NCI-H2107 (cell line): ENCODE results near the gene HPSE2.
"Not testable (repeated sequence)": the region's sequence is repeated elsewhere in the genome, so short reads cannot be mapped to it uniquely, and the experiment has no call there.

Source experiments
- DNase-seq: peaks from one replicate; lab custom pipeline; 2025; lab: John Stamatoyannopoulos, UW

The HPSE2 gene

DNA sequence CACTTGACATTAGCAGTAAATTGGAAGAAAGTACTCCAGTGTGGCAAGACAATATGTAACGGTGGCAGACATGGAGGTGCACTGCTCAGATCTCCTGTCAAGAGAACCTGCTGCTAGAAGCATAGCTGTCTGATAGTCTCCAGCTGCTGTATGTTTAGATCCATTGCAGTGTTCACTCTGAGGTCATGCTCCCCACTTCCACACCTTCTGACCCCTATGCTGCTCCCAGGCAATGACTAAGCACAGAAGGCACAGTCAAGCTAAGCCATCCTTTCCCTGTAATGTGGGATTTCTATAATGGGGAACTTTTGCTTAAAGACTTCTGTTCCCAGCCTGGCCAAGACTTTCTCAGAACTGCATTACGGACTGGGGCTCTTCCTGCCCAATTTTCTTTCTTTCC lies 315.8 kb downstream of the HPSE2 start:
- no peak for DNase-seq

DNA sequence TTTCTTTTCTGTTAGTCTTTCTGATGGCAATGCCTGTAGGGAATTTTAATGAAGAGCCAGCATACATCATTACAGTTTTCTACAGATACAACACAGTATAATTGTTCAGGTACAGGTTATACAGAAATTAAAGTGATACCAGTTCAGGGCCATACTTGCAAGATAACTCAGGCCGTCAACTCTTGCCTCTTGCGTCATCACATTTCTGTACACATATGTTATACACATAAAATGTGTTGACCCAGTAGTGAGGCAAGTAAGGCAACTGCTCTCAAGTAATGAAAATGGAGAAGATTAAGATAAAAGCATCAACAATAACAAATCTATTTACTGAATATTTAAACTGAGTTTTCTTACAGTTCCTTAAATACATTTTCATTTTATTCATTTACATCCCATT lies 317.8 kb downstream of the HPSE2 start:
- DNase-seq, result no peak

DNA sequence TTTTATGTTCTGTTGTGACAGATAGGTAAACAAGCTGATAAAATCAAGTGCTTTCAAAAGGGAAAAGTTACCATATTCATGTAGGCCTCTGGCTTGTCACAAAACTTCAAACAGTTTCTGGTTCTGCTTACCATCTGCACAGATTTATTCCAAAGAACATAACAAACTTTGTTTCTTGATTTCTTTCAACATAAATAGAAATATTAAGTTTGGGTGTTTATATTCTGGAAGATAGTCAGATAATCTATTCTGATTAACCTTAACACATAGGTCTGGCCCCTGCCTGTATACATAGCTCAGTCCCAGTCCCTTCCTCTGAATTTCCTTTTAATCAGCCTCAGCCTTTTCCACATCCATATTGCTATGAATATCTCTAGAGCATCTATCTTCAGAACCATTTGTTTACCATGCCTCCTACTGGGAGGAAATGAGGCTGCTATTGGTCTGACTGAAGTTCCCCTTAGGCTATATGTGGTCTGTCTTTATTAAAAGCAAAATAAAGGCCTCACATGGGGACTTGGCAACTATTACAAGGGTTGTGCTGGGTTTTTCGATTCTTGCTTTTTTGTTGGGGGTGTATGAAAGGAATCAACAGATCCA lies 319.0 kb downstream of the HPSE2 start:
- no peak for DNase-seq

DNA sequence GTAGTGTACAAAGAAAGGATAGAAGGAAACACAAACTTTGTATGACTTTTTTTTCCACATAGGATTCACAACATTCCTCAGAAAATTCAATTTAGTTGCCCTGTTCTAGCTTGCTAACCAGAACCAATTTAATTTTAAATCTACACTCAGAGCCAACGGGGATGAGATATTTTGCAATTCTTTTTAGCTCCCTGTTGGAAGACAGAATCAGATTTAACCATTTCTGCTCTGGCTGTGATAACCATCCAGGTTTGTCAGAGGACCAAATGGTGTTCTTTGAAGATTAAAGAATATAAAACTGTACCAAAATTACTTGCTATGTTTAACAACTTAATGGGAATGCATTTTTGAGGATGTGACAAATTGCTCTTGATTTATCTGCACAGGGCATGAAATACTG lies 319.7 kb downstream of the HPSE2 start:
- no peak for DNase-seq

DNA sequence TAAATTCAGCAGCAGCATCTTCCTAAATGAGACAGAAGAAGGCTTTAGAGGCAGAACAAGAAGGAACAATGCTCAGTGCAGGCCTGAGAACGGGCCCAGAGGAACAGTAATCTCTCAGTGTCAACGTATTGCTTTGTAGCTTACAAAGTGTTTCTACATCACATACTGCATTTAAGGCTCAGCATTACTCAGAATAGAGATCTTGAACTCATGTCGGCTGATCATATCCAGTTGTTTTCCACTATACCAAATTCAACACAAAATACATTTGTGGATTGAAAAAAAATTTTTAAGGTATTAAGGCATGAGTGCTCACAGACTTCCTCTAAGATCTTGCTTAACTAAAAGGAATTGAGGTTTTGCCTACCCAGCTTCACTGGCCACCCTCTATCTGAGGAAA lies 325.1 kb downstream of the HPSE2 start:
- no peak for DNase-seq

DNA sequence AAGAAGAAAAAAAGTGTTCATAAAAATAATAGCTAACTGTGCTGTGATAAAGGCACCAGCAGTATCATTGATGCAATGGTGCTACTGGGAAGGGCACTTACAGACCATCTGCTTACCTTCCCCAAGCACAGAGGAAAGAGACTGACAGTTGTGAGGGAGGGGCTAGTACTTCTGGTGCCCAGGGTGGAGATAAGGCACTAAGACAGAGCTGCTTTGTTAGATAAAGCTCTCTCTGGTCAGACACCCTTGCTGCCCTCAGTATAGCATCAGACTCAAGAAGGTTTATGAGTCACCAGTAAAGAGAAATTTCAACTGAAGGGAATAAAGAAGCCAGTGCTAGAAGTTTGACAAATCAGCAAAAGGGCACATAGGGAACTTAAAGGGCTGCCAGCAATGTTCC lies 325.6 kb downstream of the HPSE2 start:
- no peak for DNase-seq

DNA sequence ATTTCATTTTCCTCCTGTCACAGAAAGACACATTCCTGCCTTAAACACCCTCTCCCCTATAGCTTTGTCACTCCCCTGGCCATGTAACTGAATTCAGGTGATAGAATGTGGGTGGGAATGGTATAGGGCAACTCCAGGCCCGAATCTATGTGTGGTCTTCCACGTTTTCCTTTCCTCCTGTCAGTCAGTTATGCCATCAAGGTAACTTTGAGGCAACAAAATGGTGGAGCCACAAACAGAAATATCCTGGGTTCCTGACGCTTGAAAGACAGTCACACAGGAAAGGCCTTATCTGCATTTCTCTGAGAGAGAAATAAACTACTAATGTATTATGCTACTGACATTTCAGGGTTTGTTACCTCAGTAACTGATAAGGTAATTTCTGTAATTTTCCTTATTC lies 326.8 kb downstream of the HPSE2 start:
- no peak for DNase-seq

DNA sequence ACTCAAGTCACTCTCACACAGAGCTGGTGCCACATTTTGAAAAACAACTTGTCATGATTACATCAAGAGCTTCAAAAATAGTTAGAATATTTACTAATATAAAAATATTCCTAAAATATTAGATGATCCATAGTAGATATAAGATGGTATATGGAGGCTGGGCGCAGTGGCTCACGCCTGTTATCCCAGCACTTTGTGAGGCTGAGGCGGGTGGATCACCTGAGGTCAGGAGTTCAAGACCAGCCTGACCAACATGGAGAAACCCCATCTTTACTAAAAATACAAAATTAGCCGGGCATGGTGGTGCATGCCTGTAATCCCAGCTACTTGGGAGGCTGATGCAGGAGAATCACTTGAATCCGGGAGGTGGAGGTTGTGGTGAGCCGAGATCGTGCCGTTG lies 327.4 kb downstream of the HPSE2 start:
- not testable (repeated sequence) for DNase-seq

DNA sequence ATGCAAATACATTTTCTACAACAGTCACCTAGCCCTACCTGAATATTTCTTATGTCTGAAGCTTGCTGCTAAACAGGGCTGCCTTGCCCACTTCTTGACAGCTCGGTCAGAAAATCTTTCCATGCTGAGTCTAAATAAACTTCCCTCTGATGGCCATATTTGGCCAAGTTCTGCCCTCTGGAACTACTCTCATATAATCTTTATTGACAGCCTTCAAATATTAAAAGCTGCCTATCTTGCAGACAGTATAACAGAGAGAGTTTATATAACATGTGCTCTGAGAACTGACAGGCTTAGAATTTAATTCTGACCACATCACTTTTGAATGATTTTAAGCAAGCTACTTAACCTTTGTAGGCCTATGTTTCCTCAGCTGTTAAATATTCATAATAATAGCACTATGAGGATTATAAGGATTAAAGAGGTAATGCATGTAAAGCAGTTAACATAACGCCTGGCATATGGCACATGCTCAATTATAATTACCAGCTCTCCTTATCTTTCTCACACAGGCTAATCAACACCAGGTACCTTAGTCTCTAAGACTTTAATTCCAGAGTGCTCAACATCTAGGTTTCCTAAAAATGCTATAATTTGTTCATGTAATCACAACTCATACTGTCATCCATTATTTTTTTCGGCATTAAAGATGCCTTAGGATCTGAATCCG lies 334.1 kb downstream of the HPSE2 start:
- no peak for DNase-seq

DNA sequence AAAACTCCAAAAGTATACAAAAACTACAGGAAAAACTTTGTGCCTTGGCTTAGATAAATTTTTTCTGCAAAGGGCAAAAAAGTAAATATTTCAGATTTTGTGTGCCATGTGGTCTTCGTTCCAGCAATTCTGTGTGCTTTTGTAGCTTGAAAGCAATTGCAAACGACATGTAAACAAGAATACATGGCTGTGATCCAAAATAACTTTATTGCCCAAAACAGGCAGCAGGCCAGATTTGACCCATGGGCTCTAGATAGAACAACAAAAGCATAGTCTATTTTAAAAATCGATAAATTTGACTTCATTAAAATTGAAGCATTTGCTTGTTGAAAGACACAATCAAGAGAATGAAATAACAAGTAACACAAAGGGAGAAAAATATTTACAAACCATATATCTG lies 336.6 kb downstream of the HPSE2 start:
- no peak for DNase-seq

DNA sequence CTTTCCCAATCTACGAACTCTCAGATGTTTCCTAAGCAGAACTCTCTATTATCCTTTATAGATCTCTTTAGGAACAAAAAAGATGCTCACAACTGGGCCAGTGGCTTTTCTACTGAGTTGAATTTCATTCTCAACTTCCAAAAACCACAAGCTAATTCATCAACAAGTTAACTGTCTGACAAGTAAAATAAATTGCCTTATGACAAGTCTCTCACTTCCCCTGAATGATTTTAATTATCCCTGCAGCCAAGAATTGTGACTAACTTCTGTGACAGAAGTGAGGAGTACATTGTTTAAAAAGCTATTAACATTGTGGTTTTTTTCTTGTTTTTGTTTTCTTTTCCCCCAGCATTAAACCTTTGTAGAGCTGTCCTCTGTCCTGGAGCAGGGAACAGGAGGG lies 343.1 kb downstream of the HPSE2 start:
- DNase-seq, result no peak

DNA sequence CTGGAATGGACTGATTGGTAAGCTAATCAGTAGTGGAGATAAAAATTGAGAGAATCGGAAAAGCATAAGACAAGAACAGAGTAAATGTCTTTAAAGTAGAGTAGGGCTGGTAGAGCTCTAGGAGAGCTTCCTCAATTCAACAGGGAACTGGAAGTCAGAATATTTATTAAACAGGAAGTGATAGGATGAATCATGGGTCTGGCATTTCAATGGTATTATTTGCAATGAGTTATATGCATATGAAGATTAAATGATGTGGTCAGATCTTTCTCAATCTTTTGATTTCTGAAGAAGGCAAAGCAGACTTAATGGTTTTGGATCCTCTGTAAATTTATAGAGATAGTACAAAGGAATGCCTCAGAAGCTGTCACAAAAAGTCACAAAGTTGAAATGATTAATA lies 349.0 kb downstream of the HPSE2 start:
- no peak for DNase-seq

DNA sequence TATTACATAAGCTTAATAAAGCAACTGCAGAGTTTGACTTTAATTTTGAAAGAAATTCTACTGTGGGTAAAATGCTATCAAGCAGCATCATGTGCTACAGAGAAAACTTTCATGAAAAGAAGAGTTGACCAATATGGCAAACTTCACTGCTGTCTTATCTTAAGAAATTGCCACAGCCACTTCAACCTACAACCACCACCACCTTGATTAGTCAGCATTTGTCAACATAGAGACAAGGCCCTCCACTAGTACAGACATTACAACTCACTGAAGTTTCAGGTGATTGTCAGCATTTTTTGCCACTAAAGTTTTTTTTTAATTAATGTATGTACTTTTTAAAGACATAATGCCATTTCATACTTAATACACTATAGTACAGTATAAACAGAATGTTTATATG lies 350.3 kb downstream of the HPSE2 start:
- no peak for DNase-seq

DNA sequence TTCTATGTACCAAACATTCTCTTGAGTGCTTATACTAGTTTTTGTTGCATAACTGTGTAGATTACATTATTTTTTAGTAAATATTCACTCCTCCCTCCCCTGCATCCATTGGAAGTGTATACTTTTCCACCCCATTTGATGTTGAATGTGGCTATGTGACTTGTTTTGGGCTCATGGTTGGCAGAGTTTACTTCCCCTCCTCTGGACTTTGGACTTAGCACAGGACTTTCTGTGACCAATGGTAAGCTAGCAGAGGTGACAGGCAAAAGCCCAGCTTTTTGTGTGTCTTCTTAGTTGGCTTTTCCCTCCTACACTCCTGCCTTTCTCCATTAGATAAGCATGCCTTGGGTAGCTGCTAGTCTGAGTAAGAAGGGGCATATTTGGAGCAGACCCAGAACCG lies 353.9 kb downstream of the HPSE2 start:
- DNase-seq, result no peak

DNA sequence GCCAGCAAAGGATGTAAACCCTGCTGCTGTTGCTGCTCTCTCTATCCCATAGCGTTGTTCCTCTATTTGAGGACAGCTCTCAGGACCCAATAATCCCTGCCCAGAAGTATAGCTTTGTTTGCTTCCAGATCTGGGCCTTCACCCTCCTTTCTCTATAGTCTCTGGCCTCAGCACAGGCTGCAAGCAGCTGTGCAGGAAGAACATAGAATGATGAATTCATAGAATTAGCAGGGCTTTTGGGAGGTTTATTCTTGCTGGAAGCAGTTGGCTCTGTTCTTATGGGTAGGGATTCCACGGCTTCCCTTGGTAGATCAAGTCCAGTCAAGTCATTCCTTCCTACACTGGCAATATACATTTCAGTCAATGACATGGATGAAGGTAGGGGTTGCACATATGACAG lies 354.7 kb downstream of the HPSE2 start:
- no peak for DNase-seq

DNA sequence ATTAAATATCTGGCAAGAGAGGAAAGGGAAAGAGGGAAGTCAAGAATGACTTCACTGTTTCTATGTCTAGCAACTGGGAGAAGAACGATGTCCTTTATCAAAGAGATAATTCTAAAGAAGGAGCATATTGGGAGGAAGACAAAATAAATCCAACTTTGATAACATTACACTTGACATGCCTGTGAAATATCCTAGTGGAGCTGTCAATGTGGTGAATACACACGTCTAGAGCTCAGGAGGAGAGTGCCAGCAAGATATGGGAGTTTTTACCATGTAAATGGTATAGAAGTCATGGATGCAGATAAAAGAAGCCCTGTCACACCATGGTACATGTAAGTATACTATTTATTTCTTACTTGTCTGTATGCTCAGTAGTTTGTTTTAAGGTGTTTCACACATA lies 356.7 kb downstream of the HPSE2 start:
- no peak for DNase-seq

DNA sequence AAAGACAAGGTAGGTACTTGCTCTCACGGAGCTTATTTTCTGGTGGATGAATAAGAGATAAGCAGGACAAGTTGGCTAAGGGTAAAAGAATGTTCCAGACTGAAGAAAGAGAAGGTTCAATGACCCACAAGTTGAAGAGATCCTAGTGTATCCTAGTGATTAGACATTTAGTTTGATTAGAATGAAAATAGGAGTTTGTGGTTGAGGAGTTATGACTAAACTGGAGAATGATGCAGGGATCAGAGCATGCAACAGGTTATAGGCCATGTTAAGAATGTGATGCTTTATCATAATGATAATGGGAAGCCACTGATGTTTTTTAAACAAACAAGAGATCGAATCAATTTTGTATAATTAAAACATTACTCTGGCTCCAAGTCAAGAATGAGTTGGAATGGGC lies 357.2 kb downstream of the HPSE2 start:
- DNase-seq, result no peak

DNA sequence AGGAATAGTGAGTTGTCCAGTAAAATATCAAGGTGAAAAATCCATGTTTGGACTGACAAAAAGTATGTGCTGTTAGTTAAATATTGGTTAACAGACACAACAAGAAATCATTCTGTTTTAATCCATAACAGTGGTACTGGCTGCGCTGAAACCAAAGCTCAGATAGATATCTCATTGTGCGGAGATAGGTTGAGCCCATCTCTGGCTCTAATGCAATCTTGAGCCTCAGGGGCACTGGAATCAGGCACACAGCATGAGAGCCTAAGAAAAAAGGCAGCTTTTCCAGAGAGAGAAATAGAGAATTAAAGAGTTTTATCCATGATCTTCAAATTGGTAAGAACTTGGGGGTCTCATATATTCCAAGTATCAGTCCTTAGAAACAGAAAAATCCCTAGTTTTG lies 373.7 kb downstream of the HPSE2 start:
- DNase-seq, result no peak

DNA sequence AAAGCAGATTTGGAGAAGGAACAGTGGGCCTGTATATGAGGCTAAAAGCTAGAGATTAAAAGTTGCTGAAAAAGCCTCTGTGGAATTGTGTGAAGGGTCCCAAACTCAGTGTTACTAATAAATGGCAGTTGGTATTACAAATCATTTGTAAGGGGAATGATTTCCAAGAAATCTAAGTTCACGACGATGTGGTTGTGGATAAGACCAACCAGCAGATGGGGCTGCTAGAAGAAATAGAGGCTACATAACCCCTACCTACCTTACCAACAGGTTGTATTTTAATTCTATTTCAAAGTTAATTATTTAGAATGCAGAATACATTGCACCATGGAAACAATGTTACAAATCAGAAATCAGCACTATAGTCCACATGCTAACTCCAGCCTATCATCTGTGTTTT lies 377.1 kb downstream of the HPSE2 start:
- DNase-seq, result no peak

DNA sequence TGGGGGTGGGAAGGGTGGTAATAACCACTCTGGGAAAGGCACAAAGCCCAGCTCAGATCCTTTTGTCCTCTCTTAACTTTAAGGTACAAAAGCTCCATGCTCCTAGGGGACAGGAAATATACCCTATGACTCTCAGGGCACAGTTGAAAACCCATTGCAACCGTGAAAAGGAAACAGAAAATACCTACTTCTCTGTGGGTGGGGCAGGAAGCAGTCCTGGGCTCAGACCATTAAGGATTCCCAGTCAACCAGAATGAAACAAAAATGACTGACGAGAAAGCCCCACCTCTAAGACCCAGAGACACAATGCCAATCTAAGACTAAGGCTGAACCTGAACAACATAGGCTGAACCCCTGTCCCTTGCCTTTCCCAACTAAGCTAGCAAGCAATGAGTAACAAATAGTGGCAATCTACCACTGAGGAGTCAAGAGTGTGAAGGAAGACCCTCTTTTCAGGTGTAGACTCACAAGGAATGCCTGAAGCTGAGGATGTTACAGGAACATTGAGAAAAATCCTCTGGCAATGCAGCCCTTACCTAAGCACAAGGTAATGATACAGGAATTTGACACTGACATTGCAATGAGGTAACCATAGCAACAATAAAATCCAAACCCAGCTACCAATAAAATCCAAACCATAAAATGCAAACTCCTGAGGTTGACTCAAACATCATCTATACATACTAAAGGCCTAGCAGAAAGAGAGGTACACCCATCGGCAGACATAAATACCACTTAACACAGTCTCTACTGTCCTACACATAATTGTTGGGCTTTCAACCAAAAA lies 380.1 kb downstream of the HPSE2 start:
- no peak for DNase-seq

DNA sequence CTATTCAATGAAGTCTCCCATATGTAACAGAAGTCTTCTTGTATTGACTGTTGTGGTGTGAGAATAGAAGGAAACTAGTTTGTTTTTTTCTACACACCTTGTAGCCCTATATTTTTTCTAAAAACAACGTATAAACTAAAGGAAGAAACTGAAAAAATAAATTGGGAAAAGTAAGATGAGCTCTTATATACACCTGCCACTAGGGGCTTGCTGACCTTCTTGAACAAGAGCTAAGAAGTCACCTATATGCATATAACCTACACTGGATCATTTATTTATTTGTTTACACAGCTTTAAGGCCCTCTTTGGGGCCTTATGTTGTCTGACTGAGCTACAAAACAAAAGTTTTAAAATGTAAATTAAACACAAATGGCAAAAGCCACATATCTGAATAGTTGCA lies 383.0 kb downstream of the HPSE2 start:
- no peak for DNase-seq

DNA sequence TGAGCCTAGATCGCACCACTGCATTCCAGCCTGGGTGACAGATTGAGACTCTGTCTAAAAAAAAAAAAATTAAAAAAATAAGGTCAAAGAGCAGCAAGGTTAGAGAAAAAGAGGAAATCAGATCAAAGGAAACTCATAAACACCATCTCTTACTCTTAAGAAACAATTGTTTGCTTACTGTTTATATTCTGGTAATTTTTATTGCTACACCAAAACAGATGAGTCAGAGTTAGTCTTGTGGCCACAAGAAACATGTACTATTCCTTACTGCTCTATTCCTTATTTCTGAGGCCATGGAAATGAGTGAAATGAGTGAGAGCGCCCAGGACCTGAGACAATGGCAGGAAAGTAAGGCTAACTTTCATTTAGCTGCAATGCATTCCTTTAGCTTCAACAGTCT lies 387.3 kb downstream of the HPSE2 start:
- DNase-seq, result no peak

DNA sequence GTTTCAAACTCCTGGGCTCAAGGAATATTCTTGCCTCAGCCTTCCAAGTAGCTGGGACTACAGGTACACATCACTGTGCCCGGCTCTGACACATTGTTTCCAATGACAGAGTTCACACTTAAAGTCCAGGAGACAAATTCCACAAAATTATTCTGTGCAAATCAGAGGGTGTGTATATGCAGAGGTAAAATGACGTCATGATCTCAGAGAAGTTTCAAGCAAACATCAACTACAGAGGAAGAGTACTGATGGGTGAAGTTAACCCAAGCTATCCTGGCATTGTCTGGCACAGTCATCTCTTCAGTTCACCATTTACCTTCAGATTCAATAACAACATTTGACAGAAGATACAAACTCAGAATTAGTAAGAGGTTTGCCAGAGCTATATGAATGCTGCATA lies 388.9 kb downstream of the HPSE2 start:
- no peak for DNase-seq

DNA sequence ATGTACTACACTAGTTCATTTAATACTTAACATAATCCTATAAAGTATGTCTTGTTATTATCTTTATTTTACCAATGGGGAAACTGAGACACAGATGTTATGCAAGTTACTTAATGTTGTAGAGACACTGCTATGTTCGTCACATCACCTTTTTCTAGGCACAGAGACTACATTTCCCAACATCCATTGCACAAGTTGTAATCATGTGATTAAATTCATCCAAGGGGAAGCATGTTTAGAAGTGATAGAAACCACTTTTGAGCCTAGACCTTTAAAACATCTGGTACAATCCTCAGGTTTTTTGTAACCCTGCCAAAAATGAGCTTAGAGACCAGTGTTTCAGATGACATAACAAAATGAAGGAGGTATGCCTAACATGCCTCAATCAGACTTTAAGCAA lies 402.1 kb downstream of the HPSE2 start:
- DNase-seq, result no peak
